ENCODE data around the gene TMTC4.
"Not testable (repeated sequence)": the region's sequence is repeated elsewhere in the genome, so short reads cannot be mapped to it uniquely, and the experiment has no call there.

Gene TMTC4

GRCh38 chr13:100619940-100620339 lies 54.7 kb downstream of the TMTC4 start:
- DNase-seq, result no peak

- DNase-seq, result not testable (repeated sequence)
These were observed 55.7 kb downstream of the TMTC4 start for GRCh38 chr13:100618897-100619296.

GRCh38 chr13:100613031-100613430 lies 61.6 kb downstream of the TMTC4 start:
- no peak for DNase-seq

- DNase-seq, result no peak
These were observed 62.7 kb downstream of the TMTC4 start for GRCh38 chr13:100611678-100612492.

- no peak for DNase-seq
These were observed 63.9 kb downstream of the TMTC4 start for GRCh38 chr13:100610391-100611347.

GRCh38 chr13:100608906-100609305 lies 65.7 kb downstream of the TMTC4 start:
- DNase-seq, result no peak

- no peak for DNase-seq
These were observed 66.1 kb downstream of the TMTC4 start for GRCh38 chr13:100608489-100608888.

- no peak for DNase-seq
These were observed 69.5 kb downstream of the TMTC4 start for GRCh38 chr13:100604918-100605710.

- no peak for DNase-seq
These were observed 72.0 kb downstream of the TMTC4 start for GRCh38 chr13:100602493-100603111.

- no peak for DNase-seq
These were observed 72.9 kb downstream of the TMTC4 start for GRCh38 chr13:100601716-100602115.

GRCh38 chr13:100600915-100601314 lies 73.7 kb downstream of the TMTC4 start:
- no peak for DNase-seq

- DNase-seq, result no peak
These were observed 74.1 kb downstream of the TMTC4 start for GRCh38 chr13:100600461-100600860.

- DNase-seq, result no peak
These were observed 77.3 kb downstream of the TMTC4 start for GRCh38 chr13:100597253-100597652.

- no peak for DNase-seq
These were observed 78.1 kb downstream of the TMTC4 start for GRCh38 chr13:100596516-100596915.

GRCh38 chr13:100594731-100595130 lies 79.9 kb downstream of the TMTC4 start:
- DNase-seq, result no peak

- DNase-seq, result no peak
These were observed 80.3 kb downstream of the TMTC4 start for GRCh38 chr13:100594255-100594654.

GRCh38 chr13:100589178-100589725 lies 85.3 kb downstream of the TMTC4 start:
- DNase-seq, result no peak

- peak; percentile 68 for DNase-seq
These were observed 86.0 kb downstream of the TMTC4 start, which contains the start of gene GGACT for GRCh38 chr13:100588331-100589177. Gene GGACT, minus strand, starts transcription at chr13:100588789. Its CDS starts 56,198 bp downstream, at chr13:100532591.

- DNase-seq, result no peak
These were observed 89.7 kb downstream of the TMTC4 start for GRCh38 chr13:100584896-100585295.

GRCh38 chr13:100581504-100581903 lies 93.1 kb downstream of the TMTC4 start:
- DNase-seq, result no peak

- no peak for DNase-seq
These were observed 93.6 kb downstream of the TMTC4 start for GRCh38 chr13:100581030-100581429.
